ENCODE results near the gene TYK2. TPM values are rescaled to one million over a fixed set of nuclear protein-coding genes. Genes with fewer than 3 reads are reported as not detected.

TYK2 gene
- total and polyA plus RNA-seq, 2 of the 13 experiments (the other 11 are each of a cell fraction or from before 2014, with no cell fraction given) = 38.8 to 60.1 TPM

DNA sequence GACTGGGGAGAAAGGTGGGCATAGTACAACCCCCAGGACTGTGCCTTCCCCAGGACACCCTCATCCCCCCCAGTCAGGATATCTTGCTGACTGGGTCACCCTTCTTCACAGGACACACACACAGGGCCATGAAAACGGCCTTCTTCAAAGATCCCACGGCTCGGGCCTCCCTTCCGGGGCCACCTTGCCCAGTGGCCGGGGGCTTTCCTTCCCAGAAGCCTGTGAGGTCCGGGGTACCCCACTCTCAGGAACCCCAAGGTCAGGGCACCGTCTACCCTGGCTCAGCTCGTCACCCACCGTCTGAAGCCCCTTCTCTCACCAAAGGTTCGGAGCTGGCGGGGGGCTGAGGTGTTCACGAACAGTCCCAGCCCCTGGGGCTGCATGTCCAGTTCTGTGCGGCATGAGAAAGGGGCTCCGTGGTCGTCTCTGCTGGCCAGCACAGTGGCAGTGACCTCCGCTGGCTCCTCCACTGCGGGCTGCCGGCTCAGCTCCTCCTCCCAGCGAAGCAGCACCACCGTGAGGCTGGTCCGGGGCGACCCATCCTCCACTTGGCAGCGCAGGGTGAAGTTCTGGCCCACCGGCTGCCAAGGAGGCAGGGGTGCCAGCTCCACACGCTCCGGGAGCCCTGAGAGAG is 44.9 kb downstream of the TYK2 start (continued):
- TF ChIP-seq, protein P1, sequence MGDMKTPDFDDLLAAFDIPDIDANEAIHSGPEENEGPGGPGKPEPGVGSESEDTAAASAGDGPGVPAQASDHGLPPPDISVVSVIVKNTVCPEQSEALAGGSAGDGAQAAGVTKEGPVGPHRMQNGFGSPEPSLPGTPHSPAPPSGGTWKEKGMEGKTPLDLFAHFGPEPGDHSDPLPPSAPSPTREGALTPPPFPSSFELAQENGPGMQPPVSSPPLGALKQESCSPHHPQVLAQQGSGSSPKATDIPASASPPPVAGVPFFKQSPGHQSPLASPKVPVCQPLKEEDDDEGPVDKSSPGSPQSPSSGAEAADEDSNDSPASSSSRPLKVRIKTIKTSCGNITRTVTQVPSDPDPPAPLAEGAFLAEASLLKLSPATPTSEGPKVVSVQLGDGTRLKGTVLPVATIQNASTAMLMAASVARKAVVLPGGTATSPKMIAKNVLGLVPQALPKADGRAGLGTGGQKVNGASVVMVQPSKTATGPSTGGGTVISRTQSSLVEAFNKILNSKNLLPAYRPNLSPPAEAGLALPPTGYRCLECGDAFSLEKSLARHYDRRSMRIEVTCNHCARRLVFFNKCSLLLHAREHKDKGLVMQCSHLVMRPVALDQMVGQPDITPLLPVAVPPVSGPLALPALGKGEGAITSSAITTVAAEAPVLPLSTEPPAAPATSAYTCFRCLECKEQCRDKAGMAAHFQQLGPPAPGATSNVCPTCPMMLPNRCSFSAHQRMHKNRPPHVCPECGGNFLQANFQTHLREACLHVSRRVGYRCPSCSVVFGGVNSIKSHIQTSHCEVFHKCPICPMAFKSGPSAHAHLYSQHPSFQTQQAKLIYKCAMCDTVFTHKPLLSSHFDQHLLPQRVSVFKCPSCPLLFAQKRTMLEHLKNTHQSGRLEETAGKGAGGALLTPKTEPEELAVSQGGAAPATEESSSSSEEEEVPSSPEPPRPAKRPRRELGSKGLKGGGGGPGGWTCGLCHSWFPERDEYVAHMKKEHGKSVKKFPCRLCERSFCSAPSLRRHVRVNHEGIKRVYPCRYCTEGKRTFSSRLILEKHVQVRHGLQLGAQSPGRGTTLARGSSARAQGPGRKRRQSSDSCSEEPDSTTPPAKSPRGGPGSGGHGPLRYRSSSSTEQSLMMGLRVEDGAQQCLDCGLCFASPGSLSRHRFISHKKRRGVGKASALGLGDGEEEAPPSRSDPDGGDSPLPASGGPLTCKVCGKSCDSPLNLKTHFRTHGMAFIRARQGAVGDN (CRISPR knock-in tag; IDR thresholded peaks at IDR 0.05) = 0 out of 2 replicates have a peak, but pooled peaks have one; percentile 8
- TF ChIP-seq, protein P2, sequence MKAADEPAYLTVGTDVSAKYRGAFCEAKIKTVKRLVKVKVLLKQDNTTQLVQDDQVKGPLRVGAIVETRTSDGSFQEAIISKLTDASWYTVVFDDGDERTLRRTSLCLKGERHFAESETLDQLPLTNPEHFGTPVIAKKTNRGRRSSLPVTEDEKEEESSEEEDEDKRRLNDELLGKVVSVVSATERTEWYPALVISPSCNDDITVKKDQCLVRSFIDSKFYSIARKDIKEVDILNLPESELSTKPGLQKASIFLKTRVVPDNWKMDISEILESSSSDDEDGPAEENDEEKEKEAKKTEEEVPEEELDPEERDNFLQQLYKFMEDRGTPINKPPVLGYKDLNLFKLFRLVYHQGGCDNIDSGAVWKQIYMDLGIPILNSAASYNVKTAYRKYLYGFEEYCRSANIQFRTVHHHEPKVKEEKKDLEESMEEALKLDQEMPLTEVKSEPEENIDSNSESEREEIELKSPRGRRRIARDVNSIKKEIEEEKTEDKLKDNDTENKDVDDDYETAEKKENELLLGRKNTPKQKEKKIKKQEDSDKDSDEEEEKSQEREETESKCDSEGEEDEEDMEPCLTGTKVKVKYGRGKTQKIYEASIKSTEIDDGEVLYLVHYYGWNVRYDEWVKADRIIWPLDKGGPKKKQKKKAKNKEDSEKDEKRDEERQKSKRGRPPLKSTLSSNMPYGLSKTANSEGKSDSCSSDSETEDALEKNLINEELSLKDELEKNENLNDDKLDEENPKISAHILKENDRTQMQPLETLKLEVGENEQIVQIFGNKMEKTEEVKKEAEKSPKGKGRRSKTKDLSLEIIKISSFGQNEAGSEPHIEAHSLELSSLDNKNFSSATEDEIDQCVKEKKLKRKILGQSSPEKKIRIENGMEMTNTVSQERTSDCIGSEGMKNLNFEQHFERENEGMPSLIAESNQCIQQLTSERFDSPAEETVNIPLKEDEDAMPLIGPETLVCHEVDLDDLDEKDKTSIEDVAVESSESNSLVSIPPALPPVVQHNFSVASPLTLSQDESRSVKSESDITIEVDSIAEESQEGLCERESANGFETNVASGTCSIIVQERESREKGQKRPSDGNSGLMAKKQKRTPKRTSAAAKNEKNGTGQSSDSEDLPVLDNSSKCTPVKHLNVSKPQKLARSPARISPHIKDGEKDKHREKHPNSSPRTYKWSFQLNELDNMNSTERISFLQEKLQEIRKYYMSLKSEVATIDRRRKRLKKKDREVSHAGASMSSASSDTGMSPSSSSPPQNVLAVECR (CRISPR knock-in tag; IDR thresholded peaks at IDR 0.05; ENCODE audit: borderline replicate concordance) = no peak
- TF ChIP-seq RXRB (CRISPR knock-in tag; IDR thresholded peaks at IDR 0.05; ENCODE audit: borderline replicate concordance) (0 out of 2 replicates have a peak, but pooled peaks have one; percentile 51), XRCC5 (optimal IDR thresholded peaks at IDR 0.05; ENCODE audit: low read length) (no peak), ZFY (CRISPR knock-in tag; IDR thresholded peaks at IDR 0.05) (no peak), BCL6 (CRISPR knock-in tag; IDR thresholded peaks at IDR 0.05) (0 out of 2 replicates have a peak, but pooled peaks have one; percentile 32), HNRNPL (IDR thresholded peaks at IDR 0.05; ENCODE audit: low read depth, low read length) (peak; percentile 97), ZNF749 (CRISPR knock-in tag; IDR thresholded peaks at IDR 0.05; ENCODE audit: borderline replicate concordance) (no peak), ZNF777 (CRISPR knock-in tag; IDR thresholded peaks at IDR 0.05) (peak; percentile 23; the same call in 1 of the 2 replicates), ZFP41 (CRISPR knock-in tag; IDR thresholded peaks at IDR 0.05; ENCODE audit: borderline replicate concordance) (peak; percentile 26; the same call in 1 of the 2 replicates), ZSCAN30 (CRISPR knock-in tag; IDR thresholded peaks at IDR 0.05) (no peak), ZSCAN22 (CRISPR knock-in tag; IDR thresholded peaks at IDR 0.05) (no peak)
- TF ChIP-seq, protein P3, sequence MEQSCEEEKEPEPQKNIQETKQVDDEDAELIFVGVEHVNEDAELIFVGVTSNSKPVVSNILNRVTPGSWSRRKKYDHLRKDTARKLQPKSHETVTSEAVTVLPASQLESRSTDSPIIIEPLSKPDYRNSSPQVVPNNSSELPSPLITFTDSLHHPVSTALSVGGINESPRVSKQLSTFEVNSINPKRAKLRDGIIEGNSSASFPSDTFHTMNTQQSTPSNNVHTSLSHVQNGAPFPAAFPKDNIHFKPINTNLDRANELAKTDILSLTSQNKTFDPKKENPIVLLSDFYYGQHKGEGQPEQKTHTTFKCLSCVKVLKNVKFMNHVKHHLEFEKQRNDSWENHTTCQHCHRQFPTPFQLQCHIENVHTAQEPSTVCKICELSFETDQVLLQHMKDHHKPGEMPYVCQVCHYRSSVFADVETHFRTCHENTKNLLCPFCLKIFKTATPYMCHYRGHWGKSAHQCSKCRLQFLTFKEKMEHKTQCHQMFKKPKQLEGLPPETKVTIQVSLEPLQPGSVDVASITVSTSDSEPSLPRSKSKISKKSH (CRISPR knock-in tag; IDR thresholded peaks at IDR 0.05; ENCODE audit: borderline replicate concordance) = peak; percentile 81; the same call in 1 of the 2 replicates
- TF ChIP-seq, protein P4, sequence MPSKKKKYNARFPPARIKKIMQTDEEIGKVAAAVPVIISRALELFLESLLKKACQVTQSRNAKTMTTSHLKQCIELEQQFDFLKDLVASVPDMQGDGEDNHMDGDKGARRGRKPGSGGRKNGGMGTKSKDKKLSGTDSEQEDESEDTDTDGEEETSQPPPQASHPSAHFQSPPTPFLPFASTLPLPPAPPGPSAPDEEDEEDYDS (CRISPR knock-in tag; IDR thresholded peaks at IDR 0.05) = 0 out of 2 replicates have a peak, but pooled peaks have one; percentile 11
- TF ChIP-seq, protein P5, sequence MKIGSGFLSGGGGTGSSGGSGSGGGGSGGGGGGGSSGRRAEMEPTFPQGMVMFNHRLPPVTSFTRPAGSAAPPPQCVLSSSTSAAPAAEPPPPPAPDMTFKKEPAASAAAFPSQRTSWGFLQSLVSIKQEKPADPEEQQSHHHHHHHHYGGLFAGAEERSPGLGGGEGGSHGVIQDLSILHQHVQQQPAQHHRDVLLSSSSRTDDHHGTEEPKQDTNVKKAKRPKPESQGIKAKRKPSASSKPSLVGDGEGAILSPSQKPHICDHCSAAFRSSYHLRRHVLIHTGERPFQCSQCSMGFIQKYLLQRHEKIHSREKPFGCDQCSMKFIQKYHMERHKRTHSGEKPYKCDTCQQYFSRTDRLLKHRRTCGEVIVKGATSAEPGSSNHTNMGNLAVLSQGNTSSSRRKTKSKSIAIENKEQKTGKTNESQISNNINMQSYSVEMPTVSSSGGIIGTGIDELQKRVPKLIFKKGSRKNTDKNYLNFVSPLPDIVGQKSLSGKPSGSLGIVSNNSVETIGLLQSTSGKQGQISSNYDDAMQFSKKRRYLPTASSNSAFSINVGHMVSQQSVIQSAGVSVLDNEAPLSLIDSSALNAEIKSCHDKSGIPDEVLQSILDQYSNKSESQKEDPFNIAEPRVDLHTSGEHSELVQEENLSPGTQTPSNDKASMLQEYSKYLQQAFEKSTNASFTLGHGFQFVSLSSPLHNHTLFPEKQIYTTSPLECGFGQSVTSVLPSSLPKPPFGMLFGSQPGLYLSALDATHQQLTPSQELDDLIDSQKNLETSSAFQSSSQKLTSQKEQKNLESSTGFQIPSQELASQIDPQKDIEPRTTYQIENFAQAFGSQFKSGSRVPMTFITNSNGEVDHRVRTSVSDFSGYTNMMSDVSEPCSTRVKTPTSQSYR (CRISPR knock-in tag; IDR thresholded peaks at IDR 0.05; ENCODE audit: borderline replicate concordance) = 0 out of 2 replicates have a peak, but pooled peaks have one; percentile 21
